ENCODE measurements around the gene MIF.
"Not testable (repeated sequence)": the region's sequence is repeated elsewhere in the genome, so short reads cannot be mapped to it uniquely, and the experiment has no call there.

Gene MIF

DNA sequence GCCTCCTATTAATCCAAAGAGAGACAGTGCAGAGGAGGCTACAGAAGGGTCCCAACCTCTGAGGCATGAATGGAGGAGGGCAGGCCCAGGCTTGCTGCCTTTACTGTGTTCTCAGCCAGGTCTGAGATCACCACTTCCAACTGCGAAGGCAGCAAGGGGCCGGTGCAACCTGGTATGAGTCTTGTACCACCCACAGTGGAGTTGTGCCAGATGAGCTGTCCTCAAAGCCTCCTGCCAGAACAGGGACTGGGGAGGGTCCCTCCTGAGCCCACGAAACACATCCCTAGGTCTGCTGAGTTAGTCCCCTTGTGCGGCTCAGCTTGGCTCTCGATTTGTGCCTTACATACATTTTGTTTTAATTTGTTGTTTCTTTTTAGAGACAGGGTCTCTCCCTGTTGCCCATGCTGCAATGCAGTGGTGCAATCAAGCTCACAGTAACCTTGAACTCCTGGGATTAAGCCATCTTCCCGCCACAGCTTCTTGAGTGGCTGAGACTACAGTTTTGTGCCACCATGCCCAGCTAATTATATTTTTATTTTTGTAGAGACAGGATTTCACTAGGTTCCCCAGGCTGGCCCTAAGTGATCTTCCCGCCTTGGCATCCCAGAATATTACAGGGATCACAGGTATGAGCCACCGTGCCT is 9.3 kb downstream of the MIF start:
- DNase-seq: no peak

DNA sequence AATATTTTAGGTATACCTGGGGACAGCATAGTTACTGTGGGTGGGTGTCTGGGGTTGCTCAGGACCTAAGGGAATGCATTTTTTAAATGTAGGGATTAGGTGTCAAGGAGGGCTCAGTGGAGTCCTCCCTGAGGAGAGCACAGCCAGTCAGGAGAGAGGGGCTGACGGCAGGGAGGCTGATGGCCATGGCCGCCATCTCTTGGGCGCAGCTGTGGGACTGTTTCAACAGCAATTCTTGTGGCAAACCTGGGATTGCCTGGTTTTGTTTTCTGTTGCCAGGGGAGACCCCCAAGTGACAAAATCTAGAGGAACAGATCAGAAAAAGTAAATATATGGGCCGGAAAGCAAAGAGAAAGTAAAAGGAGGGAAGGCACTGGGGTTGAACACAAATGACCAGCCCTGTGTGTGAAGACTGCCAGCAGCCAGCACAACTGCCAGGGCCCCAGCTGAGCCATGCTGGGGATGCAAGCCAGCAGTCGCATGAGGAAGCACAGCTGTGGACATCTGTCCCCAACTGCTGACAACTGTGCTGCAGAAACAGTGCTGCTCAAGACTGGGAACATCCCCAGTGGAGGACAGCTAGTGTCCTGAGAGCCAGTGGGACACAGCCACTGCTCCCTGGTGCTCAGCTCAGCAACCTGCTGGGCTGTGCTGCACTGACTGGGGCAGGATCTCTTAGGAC is 10.5 kb downstream of the MIF start:
- no peak for DNase-seq

- DNase-seq: no peak
These were observed 12.5 kb downstream of the MIF start for GRCh38 chr22:23906641-23907040.

DNA sequence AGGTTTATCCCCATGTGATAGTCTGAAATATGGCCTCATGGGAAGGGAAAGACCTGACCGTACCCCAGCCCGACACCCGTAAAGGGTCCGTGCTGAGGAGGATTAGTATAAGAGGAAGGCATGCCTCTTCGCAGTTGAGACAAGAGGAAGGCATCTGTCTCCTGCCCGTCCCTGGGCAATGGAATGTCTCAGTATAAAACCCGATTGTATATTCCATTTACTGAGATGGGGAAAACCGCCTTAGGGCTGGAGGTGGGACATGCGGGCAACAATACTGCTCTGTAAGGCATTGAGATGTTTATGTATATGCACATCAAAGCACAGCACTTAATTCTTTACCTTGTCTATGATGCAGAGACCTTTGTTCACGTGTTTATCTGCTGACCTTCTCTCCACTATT is 13.2 kb downstream of the MIF start:
- not testable (repeated sequence) for DNase-seq

GRCh38 chr22:23908587-23909205 is 14.5 kb downstream of the MIF start:
- DNase-seq: no peak

GRCh38 chr22:23909296-23909898 is 15.2 kb downstream of the MIF start:
- no peak for DNase-seq

- DNase-seq: no peak
These were observed 16.5 kb downstream of the MIF start for GRCh38 chr22:23910496-23911190.

GRCh38 chr22:23911318-23911980 is 17.3 kb downstream of the MIF start:
- DNase-seq: no peak

DNA sequence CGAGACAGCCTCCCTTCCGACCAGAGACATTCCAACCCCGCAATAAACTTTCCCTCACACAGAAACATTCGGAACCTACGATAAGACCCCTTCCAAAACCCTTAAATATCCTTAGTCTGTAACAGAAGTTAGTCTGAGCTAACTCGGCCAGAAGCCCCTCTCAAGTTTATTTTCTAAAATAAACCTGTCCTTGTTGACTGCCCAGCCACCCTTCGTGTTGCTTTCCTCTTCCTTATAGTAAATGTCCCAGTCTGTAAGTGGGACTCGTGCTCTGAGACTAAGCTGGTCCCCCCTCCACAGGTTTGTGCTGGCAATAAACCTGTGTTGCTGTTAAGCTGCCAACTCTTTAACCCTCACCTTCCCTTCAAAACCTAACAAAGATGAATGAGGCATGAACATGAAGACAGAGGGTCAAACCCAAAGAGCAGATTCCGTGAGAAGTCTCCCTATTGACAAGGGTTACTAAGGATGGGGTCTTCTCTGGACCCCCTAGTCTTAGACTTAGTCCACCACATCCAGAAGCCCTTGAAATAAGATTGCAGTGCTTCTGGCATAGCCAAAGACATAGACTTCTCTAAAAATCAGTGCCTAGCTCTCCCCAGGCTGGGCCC is 18.2 kb downstream of the MIF start:
- no peak for DNase-seq

GRCh38 chr22:23913306-23913660 is 19.1 kb downstream of the MIF start:
- no peak for DNase-seq

- peak; percentile 94 to 98 (median 96) for DNase-seq
These were observed 19.6 kb downstream of the MIF start for GRCh38 chr22:23913661-23914353.

DNA sequence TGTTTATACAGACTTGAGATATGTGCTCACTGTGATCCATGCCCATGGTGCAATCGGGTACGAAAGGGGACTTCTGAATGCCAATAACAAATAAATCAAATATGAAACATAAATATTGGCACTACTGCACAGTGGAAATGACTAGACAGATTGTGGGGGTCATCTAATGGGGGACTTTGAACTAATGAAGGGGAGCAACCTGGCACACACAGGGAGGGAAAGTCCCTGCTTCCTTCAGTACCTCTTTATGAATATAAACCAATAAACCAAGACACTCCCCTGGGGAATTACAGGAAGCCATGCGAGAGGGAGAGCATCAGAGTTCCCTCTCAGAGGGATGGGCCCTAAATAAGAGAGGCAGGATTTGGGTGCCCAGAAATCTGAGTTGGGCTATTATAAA is 21.1 kb downstream of the MIF start:
- DNase-seq: no peak

DNA sequence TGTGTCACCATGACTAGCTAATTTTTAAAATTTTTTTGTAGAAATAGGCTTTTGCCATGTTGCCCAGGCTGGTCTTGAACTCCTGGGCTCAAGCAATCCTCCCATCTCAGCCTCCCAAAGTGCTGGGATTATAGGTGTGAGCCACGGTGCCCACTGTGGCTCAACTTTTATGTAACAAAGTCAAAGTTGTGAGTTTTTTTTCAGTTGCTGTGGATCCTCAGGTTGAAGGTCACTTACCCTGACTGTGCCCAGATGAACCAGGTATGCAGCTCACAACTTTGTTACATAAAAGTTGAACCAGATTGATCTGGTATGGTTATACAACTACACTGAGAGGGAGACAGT is 26.1 kb downstream of the MIF start:
- not testable (repeated sequence) for DNase-seq

- not testable (repeated sequence) for DNase-seq
These were observed 27.5 kb downstream of the MIF start for GRCh38 chr22:23921586-23922201.

DNA sequence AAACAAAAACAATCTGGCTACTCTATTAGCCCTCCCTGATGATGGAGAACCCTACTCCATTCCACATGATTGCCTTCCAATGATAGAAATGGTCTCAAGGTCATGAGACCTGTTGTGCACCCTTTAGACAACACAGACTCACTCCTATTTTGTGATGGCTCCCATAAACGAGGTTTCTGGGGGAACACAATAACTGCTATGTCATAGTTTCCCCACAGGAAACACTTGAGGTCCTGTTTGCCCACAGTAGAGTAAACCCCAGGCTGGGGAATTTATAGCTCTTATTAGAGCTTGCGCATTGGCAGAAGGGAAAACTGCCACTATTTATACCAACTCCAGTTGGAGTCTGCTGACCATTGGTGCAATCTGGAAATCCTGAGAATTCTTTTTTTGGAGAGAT is 28.7 kb downstream of the MIF start:
- DNase-seq: no peak

DNA sequence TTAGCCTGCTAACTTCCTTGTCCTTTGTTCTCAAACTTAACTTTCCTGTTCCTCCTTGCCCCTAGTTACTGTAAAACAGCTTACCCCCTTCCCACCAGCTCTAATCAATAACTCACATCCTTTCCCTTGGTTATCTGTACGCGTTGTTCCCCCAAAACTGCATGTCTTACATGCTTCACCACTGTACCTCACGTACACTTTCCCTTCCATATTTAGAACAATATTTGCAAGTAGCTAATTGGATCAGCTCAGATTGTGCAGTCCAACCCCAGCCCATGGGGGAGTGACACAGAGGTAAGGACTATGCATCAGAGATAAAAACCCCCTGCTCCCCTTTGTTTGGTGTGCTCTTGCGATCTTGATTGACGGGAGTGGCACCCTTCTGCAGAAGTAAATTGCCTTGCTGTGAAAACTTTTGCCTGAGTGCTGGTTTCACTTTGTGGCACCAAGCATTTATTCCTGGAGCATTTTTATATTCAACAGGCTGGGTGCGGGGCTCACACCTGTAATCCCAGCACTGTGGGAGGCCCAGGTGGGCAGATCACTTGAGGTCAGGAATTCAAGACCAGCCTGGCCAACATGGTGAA is 30.9 kb downstream of the MIF start:
- no peak for DNase-seq

DNA sequence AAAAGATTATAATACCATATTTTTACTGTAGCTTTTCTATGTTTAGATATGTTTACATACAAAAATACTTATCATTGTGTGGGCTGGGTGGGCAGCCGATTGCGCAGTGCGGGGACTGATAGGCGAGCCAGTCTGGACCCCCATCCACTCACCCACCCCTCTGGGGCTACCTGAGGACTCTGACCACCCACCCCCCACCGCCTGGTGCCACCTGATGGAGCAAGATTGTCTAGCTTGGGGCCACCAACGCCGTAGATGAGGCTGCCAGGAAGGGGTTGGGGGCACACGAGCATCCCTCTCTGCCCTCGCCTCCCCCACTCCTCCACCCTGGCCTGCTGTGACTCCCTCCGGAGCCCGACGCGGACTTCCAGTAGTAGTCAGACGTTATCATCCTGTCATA is 32.4 kb downstream of the MIF start:
- no peak for DNase-seq

DNA sequence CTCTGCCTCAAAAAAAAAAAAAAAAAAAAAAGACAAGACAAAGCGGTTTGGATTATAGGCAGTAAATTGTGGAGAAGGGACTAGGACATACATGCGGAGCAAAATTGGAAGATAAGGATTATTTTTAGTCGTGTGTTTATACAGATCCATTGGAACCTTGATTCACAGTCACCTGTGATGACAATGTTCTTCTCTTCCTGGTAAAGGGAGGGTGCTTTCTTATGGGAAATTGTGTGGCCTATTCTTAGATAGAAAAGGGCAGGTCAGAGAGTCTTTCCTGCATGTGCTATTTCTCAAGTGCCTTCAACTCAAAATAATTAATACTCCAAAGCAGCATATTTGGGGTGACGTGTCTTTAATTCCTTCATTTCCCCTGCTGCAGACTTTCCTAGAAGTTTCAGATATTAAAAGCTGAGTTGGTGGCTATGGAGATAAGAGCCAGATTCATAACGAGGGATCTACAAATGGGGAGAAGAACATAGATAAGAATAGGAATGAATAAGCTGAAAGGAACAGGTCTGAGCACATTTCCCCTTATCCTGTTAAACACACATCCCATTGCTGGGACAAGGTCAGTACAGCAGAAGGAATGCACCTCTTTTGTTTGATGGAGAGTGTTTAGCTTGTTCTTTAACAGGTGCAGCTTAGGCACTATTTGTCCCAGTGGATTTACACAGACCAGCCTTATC is 44.3 kb downstream of the MIF start:
- no peak for DNase-seq

- DNase-seq: no peak
These were observed 44.8 kb downstream of the MIF start for GRCh38 chr22:23939017-23939357.

DNA sequence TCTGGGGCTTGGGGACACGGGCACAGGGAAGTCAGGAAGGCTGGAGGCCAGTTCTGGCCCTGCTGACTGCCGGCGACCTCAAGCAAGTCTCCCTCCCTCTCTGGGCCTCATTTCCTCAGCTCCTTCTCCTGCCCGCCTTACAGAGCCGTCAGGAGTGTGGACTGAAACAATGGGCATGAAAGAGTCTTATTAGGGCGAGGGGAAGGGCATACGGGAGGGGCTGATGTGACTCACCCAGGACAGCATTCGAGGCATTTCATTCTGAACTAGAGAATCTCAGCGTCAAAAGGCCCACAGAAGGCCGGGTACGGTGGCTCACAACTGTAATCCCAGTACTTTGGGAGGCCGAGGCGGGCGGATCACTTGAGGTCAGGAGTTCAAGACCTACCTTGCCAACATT is 46.0 kb downstream of the MIF start:
- not testable (repeated sequence) for DNase-seq

Data from NCI-H1417 (cell line).